Prostate gland (tissue), 2 donors: Measurements from ENCODE around the gene SBF2.

Experiments
- CTCF ChIP-seq, 4 experiments: fragments of 200-600 bp in 2 of 4; fragments of 450-650 bp in 2 of 4; sonication (generic) in 2 of 4; IDR thresholded peaks; 1 replicate in 3 of 4; 2 replicates in 1 of 4; pipeline ENCODE4 v1.5.1; 2016 to 2019; ENCODE audit warnings: antibody characterized with exemption in 4 of 4, mild to moderate bottlenecking in 2 of 4, moderate library complexity in 2 of 4
- POLR2A ChIP-seq: fragments of 450-650 bp; IDR thresholded peaks from one replicate; pipeline ENCODE4 v1.6.1; 2016; ENCODE audit warnings: antibody characterized with exemption, mild to moderate bottlenecking
- POLR2AphosphoS5 ChIP-seq: sonication (generic); formaldehyde crosslinking; IDR thresholded peaks from one replicate; pipeline ENCODE4 v1.6.1; 2017; ENCODE audit warnings: antibody characterized with exemption

GRCh38 chr11:10255388-10256125 lies 38.5 kb downstream of the SBF2 start:
- no peak for TF ChIP-seq CTCF (IDR thresholded peaks at IDR 0.05)
- no peak for TF ChIP-seq POLR2AphosphoS5
- TF ChIP-seq POLR2A, result no peak
